ENCODE results near the gene PRR29. TPM values are rescaled to one million over a fixed set of nuclear protein-coding genes. Genes with fewer than 3 reads are reported as not detected.

Gene PRR29
- total RNA-seq, 6 experiments from 2014 or later: 0.17 to 0.27 (median 0.19) TPM; not detected in 3

DNA sequence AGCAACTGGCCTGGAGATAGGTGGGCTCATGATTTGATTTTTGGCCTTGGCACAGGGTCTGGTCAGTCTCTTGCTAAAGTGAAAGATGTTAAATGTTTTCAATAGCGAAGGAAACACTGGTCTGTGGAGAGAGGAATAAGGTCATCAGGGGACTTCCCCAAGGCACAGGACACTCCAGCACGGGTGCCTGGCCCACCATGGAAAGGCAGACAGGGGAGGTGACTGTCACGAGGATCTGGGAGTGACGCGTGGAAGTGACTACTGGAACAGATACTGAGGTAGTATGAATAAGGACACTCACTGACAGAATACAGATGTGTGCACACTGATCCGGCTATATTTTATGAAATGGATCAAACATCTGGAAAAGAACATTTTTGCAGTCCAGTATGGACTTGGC, 39.0 kb downstream of the PRR29 start:
- Mint-ChIP-seq H3K36me3 (ENCODE audit: low read depth) (peaks cover 4% of the 10 kb centered on the region), H3K27ac (no peak overlapping the region)

DNA sequence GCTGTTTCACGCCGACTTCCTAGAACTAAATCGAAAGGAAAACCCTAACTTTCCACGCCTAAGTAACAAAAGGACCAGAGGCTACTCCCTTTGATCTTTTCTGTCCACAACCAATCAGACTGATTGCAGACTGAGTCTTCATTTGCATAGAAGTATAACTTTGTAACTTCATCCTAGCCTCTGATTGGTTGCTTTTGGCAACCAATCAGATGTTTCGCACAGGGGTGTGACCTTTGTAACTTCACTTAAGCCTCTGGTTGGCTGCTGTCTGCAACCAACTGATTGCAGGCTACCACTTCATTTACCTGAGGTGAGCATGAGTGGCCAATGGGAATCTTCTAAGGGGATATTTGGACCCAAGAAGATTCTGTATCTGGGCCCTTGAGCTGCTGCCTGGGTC, 39.7 kb downstream of the PRR29 start:
- no peak overlapping the region for H3K27ac Mint-ChIP-seq
- H3K4me1 Mint-ChIP-seq (ENCODE audit: low read depth): no peaks in the 10 kb centered on the region
- no peak for DNase-seq
- no peak overlapping the region for H3K4me3 Mint-ChIP-seq
- H3K36me3 Mint-ChIP-seq (ENCODE audit: low read depth): peaks cover 4% of the 10 kb centered on the region
- H3K27me3 Mint-ChIP-seq (ENCODE audit: insufficient read depth): peaks cover 2% of the 10 kb centered on the region
- TF ChIP-seq, protein P1, sequence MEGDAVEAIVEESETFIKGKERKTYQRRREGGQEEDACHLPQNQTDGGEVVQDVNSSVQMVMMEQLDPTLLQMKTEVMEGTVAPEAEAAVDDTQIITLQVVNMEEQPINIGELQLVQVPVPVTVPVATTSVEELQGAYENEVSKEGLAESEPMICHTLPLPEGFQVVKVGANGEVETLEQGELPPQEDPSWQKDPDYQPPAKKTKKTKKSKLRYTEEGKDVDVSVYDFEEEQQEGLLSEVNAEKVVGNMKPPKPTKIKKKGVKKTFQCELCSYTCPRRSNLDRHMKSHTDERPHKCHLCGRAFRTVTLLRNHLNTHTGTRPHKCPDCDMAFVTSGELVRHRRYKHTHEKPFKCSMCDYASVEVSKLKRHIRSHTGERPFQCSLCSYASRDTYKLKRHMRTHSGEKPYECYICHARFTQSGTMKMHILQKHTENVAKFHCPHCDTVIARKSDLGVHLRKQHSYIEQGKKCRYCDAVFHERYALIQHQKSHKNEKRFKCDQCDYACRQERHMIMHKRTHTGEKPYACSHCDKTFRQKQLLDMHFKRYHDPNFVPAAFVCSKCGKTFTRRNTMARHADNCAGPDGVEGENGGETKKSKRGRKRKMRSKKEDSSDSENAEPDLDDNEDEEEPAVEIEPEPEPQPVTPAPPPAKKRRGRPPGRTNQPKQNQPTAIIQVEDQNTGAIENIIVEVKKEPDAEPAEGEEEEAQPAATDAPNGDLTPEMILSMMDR (IDR thresholded peaks at IDR 0.05): no peak
- no peaks in the 10 kb centered on the region for H3K9me3 Mint-ChIP-seq

More for the DNA sequence above, 39.0 kb downstream of the PRR29 start:
- peaks cover 2% of the 10 kb centered on the region for H3K27me3 Mint-ChIP-seq (ENCODE audit: insufficient read depth)
- TF ChIP-seq, protein P1 (IDR thresholded peaks at IDR 0.05): no peak
- H3K9me3 Mint-ChIP-seq: no peaks in the 10 kb centered on the region
- no peak for DNase-seq
- no peak overlapping the region for H3K4me3 Mint-ChIP-seq
- peaks cover 2% of the 10 kb centered on the region for H3K4me1 Mint-ChIP-seq (ENCODE audit: low read depth)

DNA sequence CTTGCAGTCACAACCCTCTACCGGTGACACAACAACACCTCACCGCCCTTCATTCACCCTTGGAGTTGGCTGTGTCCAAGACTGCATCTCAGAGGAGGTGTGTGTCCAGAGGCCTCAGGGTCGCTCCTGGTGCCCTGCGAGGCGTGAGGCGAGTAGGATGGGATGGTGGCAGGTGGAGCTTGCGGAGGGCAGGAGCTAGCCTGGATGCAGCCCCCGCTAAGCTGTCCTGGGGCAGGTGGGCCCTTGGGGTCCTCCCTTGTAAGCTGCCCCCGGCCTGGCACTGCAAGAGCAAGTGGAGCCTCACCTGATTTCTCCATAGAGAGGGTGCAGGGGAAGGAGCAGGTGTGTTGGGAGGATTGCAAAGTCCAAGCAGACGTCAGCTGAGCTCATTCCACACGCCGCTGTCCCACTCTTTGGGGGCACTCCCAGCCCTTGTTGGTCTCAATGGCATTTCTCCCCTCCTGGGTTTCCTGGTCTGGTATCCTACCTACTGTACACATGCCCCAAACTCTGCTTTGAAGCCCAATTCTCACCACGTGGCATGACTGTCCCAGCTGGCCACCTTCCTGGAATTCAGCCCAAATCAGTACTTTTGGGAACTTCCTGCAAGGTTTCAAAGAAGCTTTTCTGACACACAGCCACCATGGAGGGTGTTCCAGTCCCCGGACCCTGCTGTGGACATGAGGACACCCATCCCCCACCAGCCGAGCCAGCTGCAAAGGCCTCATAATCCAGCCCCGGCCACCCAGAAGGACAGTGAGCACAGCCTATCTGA, 40.4 kb downstream of the PRR29 start:
- DNase-seq: no peak
- Mint-ChIP-seq H3K27ac (no peak overlapping the region), H3K4me1 (ENCODE audit: low read depth) (no peaks in the 10 kb centered on the region), H3K36me3 (ENCODE audit: low read depth) (peaks cover 7% of the 10 kb centered on the region), H3K9me3 (no peaks in the 10 kb centered on the region), H3K27me3 (ENCODE audit: insufficient read depth) (peaks cover 2% of the 10 kb centered on the region), H3K4me3 (no peak overlapping the region)
- TF ChIP-seq, protein P1 (IDR thresholded peaks at IDR 0.05): no peak

DNA sequence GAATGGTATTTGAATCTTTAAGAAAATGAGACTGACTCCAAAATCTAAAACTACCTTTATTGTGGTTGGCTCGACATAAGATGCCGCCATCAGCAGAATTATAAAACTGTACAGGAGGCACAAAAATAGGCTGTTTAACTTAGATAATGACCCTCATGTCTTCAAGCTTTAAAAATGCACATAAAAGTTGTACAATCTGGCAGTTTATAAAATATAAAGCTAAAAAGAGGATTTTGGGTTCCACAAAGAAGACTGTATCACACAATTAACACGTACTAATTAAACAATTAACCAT, 40.9 kb downstream of the PRR29 start:
- Mint-ChIP-seq H3K36me3 (ENCODE audit: low read depth) (peaks cover 11% of the 10 kb centered on the region), H3K9me3 (no peaks in the 10 kb centered on the region)
- TF ChIP-seq, protein P1 (IDR thresholded peaks at IDR 0.05): no peak

DNA sequence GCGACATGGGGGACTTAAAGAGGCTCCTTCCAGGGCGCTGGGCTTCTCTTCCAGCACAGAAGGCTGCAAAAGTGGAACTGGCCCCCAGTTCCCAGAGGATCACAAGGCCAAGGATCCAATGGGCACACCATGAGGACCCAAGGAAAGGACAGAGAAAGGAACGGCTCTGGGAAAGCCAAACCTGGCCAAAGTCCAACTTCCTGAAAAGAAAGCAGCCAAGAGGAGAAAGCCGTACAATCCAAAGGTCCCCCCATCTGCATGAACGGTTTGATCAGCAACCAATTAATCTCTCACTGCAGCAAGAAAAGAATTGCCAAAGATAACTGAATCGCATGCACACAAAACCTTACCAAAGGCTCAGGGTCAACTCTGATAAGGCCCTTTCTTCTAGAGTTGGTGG, 42.1 kb downstream of the PRR29 start:
- Mint-ChIP-seq H3K4me3 (no peak overlapping the region), H3K36me3 (ENCODE audit: low read depth) (peaks cover 13% of the 10 kb centered on the region), H3K4me1 (ENCODE audit: low read depth) (no peaks in the 10 kb centered on the region), H3K27ac (no peak overlapping the region), H3K9me3 (no peaks in the 10 kb centered on the region), H3K27me3 (ENCODE audit: insufficient read depth) (peaks cover 2% of the 10 kb centered on the region)
- DNase-seq: no peak
- TF ChIP-seq, protein P1 (IDR thresholded peaks at IDR 0.05): no peak

More for the DNA sequence above, 40.9 kb downstream of the PRR29 start:
- H3K27me3 Mint-ChIP-seq (ENCODE audit: insufficient read depth): peaks cover 2% of the 10 kb centered on the region
- no peak overlapping the region for H3K4me3 Mint-ChIP-seq
- no peaks in the 10 kb centered on the region for H3K4me1 Mint-ChIP-seq (ENCODE audit: low read depth)
- no peak for DNase-seq
- H3K27ac Mint-ChIP-seq: no peak overlapping the region
